T-cell (primary cell): Measurements from ENCODE around the gene RYR2. TPM values are rescaled to one million over a fixed set of nuclear protein-coding genes. Genes with fewer than 3 reads are reported as not detected.
"Not testable (repeated sequence)": the region's sequence is repeated elsewhere in the genome, so short reads cannot be mapped to it uniquely, and the experiment has no call there.

Source experiments
- ATAC-seq, 4 experiments: fragments of 200-7000 bp in 3 of 4; fragments of 150-1000 bp in 1 of 4; cut with Tn5 transposase; replicated peaks in 1 of 4; 1 replicate in 3 of 4; 2 replicates in 1 of 4; pipeline ENCODE4 v1.10.0; 2021; ENCODE audit warnings: moderate library complexity in 3 of 4, mild to moderate bottlenecking in 2 of 4, moderate number of reproducible peaks in 1 of 4
- CTCF ChIA-PET, 2 donors: fragments of 300-600 bp; sonication (Branson Sonifier 250); formaldehyde crosslinking; loops; one replicate each; lab custom pipeline; 2022; ENCODE audit warnings: antibody characterized with exemption in 2 of 2; lab: Charles Lee
- POLR2A ChIA-PET, 2 donors: fragments of 300-600 bp; sonication (Branson Sonifier 250); formaldehyde crosslinking; loops; one replicate each; lab custom pipeline; 2022; ENCODE audit warnings: antibody characterized with exemption in 2 of 2; lab: Charles Lee
- DNase-seq, 35 experiments: peaks; one replicate each; pipeline versions ENCODE4 v3.0.0 to v3.0.0-alpha.2; 2013 to 2023
- H3K27ac ChIP-seq: one replicate; pipeline ENCODE4 v1.5.1; 2013; ENCODE audit warnings: low read length
- H3K27me3 ChIP-seq, 2 experiments: replicated peaks in 1 of 2; 1 replicate in 1 of 2; 2 replicates in 1 of 2; pipeline versions ENCODE4 v1.6.1 to v1.7.0; 2013; ENCODE audit warnings: low read length in 1 of 2, mixed read lengths in 1 of 2; ENCODE audit not compliant: control insufficient read depth in 2 of 2, insufficient read depth in 2 of 2; ENCODE audit errors: extremely low read depth in 1 of 2
- H3K36me3 ChIP-seq, 2 donors: 1 replicate in 1 of 2; 2 replicates in 1 of 2; pipeline versions ENCODE4 v1.6.1 to v1.7.0; 2013; ENCODE audit warnings: low read length in 1 of 2; ENCODE audit not compliant: control insufficient read depth in 2 of 2, insufficient read depth in 1 of 2; ENCODE audit errors: extremely low read depth in 1 of 2
- H3K4me1 ChIP-seq, 2 experiments: 1 replicate in 1 of 2; 2 replicates in 1 of 2; pipeline versions ENCODE4 v1.6.1 to v1.7.0; 2013; ENCODE audit warnings: low read length in 2 of 2, mixed read lengths in 1 of 2; ENCODE audit not compliant: insufficient read depth in 2 of 2, control insufficient read depth in 1 of 2; ENCODE audit errors: extremely low read depth in 1 of 2
- H3K4me3 ChIP-seq, 2 donors: 1 replicate in 1 of 2; 2 replicates in 1 of 2; pipeline versions ENCODE4 v1.5.1 to v1.7.0; 2013; ENCODE audit warnings: mild to moderate bottlenecking in 2 of 2, low read length in 1 of 2, moderate library complexity in 1 of 2; ENCODE audit not compliant: control insufficient read depth in 1 of 2; ENCODE audit errors: extremely low read depth in 1 of 2
- H3K9me3 ChIP-seq: 2 replicates; pipeline ENCODE4 v1.7.0; 2013
- H3K27ac Mint-ChIP-seq, 2 donors: one replicate each; pipeline ENCODE4 v1.8.0; 2020 to 2021; ENCODE audit warnings: mild to moderate bottlenecking in 2 of 2, mixed read lengths in 2 of 2
- H3K27me3 Mint-ChIP-seq, 2 donors: one replicate each; pipeline ENCODE4 v1.8.0; 2021 to 2022; ENCODE audit warnings: mixed read lengths in 2 of 2
- H3K36me3 Mint-ChIP-seq: one replicate; pipeline ENCODE4 v1.8.0; 2021; ENCODE audit warnings: mixed read lengths
- H3K4me1 Mint-ChIP-seq, 3 donors: one replicate each; pipeline ENCODE4 v1.8.0; 2020 to 2022; ENCODE audit warnings: mixed read lengths in 3 of 3, mild to moderate bottlenecking in 1 of 3
- H3K4me3 Mint-ChIP-seq, 3 donors: one replicate each; pipeline ENCODE4 v1.8.0; 2020 to 2022; ENCODE audit warnings: mild to moderate bottlenecking in 3 of 3, mixed read lengths in 3 of 3, moderate library complexity in 3 of 3
- H3K9me3 Mint-ChIP-seq, 3 donors: one replicate each; pipeline ENCODE4 v1.8.0; 2020 to 2022; ENCODE audit warnings: mixed read lengths in 3 of 3
- WGBS: methylation state at CpG from one replicate; pipeline ENCODE4 v1.1.5; 2013; ENCODE audit warnings: missing lambda C conversion rate; ENCODE audit not compliant: insufficient coverage; 5-methylcytosine and 5-hydroxymethylcytosine counted together
- total RNA-seq, 35 experiments: library from RNA in 6 of 35; stranded (reverse) in 6 of 35; fragments of 120-200 nt in 1 of 35; gene quantifications; one replicate each; pipeline versions ENCODE4 v1.2.1 to v1.2.4 and lab custom pipeline; 2013 to 2026

Gene RYR2
- total RNA-seq, 5 donors from 2014 or later (not counting 1 experiment from before 2014, with no cell fraction given): 0.07 to 0.33 (median 0.18) TPM; not detected in 1

DNA sequence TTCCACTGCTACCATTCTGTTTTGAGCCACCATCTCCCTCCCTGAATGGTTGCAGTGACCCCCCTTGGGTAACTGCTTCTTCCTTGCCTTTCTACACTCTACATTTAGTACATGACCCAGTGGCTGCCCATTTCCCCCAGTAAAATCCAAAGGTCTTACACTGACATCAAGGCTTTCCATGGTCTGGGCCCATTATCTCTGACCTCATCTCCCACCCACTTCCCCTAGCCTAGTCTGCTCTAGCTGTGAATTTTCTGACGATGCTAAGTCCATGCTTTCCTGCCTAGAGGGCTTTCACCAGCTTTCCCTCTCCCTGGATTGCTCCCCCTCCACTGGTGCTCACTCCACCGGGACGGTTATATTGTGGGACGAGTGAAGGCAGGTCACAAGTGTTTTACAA lies 219.2 kb downstream of the RYR2 start:
- no peaks in the 10 kb centered on the region for H3K4me1 Mint-ChIP-seq
- no peaks in the 10 kb centered on the region for H3K9me3 ChIP-seq
- ChIA-PET POLR2A (no interaction called here), CTCF (no interaction called here)
- no peak overlapping the region for H3K27ac Mint-ChIP-seq
- H3K9me3 Mint-ChIP-seq: peaks cover 0 to 9% (median 8%) of the 10 kb centered on the region in 3 donors
- DNase-seq (no peak), ATAC-seq (no peak)
- H3K4me3 Mint-ChIP-seq: no peak overlapping the region
- no peaks in the 10 kb centered on the region for H3K36me3 ChIP-seq
- WGBS: 0% methylated on average over 1 of the region's 4 CpGs
- peaks cover 3 to 11% of the 10 kb centered on the region in 2 donors for H3K27me3 Mint-ChIP-seq
- no peaks in the 10 kb centered on the region for H3K36me3 Mint-ChIP-seq
- H3K27ac ChIP-seq: no peak overlapping the region
- no peak overlapping the region for H3K4me3 ChIP-seq
- H3K27me3 ChIP-seq: no peaks in the 10 kb centered on the region
- no peaks in the 10 kb centered on the region for H3K4me1 ChIP-seq

DNA sequence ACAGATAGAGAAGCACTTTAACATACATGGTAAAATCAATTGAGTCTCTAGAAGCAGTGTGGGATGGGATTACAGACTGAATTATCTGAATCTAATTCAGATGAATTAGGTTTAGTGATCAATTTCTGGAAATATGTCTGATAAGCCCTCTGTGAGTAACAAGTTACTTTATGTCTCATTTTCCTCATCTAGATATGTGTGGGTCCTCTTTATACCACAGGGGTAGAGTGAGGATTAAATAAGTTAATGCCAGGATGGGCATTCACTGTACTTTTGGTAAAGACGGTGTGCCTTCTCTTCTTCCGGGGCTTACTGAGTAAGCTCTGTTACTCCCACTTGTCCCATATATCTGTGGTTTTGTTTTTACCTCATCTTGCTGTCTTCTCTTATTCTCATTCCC lies 225.8 kb downstream of the RYR2 start:
- H3K27me3 Mint-ChIP-seq: peaks cover 0 to 18% of the 10 kb centered on the region in 2 donors
- no CpG with 5 or more reads among the region's 2 CpGs for WGBS
- Histone ChIP-seq H3K27ac (no peak overlapping the region), H3K27me3 (no peaks in the 10 kb centered on the region), H3K36me3 (no peaks in the 10 kb centered on the region), H3K4me1 (no peaks in the 10 kb centered on the region), H3K9me3 (no peaks in the 10 kb centered on the region), H3K4me3 (no peak overlapping the region)
- H3K36me3 Mint-ChIP-seq: no peaks in the 10 kb centered on the region
- H3K4me3 Mint-ChIP-seq: no peak overlapping the region
- ATAC-seq (no peak), DNase-seq (no peak)
- ChIA-PET CTCF (no interaction called here), POLR2A (no interaction called here)
- H3K9me3 Mint-ChIP-seq: no peaks in the 10 kb centered on the region
- H3K27ac Mint-ChIP-seq: no peak overlapping the region
- no peaks in the 10 kb centered on the region for H3K4me1 Mint-ChIP-seq

DNA sequence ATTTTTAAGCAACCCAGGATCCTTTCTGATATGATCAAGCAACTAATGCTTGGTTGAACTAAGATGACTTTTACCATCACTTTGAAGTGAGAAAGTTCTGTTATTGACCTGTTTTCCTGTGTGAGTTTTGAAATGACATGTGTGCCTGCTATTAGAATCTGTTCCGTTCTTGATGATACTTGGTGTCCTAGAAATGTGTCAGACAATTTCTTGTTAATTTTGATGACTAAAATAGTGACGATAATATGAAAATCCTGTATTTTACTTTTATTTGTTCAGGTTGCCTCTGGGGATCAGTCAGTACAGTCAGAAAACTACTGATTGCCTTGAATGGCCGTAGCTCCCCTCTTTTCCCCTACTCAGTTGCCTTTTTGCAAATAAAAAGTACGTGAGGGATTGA lies 228.0 kb downstream of the RYR2 start:
- Histone ChIP-seq H3K4me1 (no peaks in the 10 kb centered on the region), H3K36me3 (no peaks in the 10 kb centered on the region), H3K9me3 (no peaks in the 10 kb centered on the region), H3K27ac (no peak overlapping the region), H3K4me3 (no peak overlapping the region), H3K27me3 (no peaks in the 10 kb centered on the region)
- POLR2A ChIA-PET: no interaction called here
- DNase-seq (no peak), ATAC-seq (no peak)
- H3K36me3 Mint-ChIP-seq: no peaks in the 10 kb centered on the region
- H3K4me1 Mint-ChIP-seq: no peaks in the 10 kb centered on the region
- no CpG with 5 or more reads among the region's 4 CpGs for WGBS
- H3K27ac Mint-ChIP-seq: no peak overlapping the region
- peaks cover 0 to 16% of the 10 kb centered on the region in 2 donors for H3K27me3 Mint-ChIP-seq
- CTCF ChIA-PET: no interaction called here
- no peak overlapping the region for H3K4me3 Mint-ChIP-seq
- no peaks in the 10 kb centered on the region for H3K9me3 Mint-ChIP-seq

DNA sequence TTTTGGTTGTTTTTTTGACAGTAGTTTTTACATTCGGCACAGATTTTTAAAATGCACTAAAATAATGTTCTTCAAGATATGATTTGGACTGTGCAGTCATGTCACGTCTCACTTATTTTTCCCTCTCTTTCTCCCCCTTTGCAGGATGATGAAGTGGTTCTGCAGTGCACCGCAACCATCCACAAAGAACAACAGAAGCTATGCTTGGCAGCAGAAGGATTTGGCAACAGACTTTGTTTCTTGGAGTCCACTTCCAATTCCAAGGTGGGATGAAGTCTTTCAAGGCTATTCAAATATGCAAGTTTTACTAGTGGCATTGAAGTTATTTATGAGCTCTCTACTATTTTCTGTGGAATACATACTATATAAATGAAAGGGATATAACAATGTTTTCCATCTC lies 228.4 kb downstream of the RYR2 start:
- no peak for ATAC-seq
- H3K27ac ChIP-seq: no peak overlapping the region
- no peaks in the 10 kb centered on the region for H3K36me3 ChIP-seq
- H3K27me3 ChIP-seq: no peaks in the 10 kb centered on the region
- no peak overlapping the region for H3K4me3 ChIP-seq
- no peak for DNase-seq
- Mint-ChIP-seq H3K4me3 (no peak overlapping the region), H3K4me1 (no peaks in the 10 kb centered on the region), H3K27ac (no peak overlapping the region), H3K9me3 (no peaks in the 10 kb centered on the region), H3K27me3 (peaks cover 0 to 14% of the 10 kb centered on the region in 2 donors), H3K36me3 (no peaks in the 10 kb centered on the region)
- ChIA-PET POLR2A (no interaction called here), CTCF (no interaction called here)
- 70% methylated on average over 2 of the region's 3 CpGs for WGBS
- no peaks in the 10 kb centered on the region for H3K4me1 ChIP-seq
- no peaks in the 10 kb centered on the region for H3K9me3 ChIP-seq

DNA sequence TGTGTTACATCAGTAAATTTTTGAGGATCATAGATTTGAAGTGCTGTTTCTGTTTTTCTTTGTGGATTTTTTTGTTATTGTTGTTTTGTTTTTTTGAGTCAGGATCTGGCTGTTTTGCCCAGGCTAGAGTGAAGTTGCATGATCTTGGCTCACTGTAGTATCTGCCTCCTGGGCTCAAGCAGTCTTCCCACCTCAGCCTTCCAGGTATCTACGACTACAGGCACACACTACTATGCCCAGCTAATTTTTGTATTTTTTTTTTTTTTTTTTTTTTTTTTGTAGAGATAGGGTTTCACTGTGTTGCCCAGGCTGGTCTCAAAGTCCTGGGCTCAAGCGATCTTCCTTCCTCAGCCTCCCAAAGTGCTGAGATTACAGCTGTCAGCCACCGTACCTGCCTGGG lies 236.0 kb downstream of the RYR2 start:
- DNase-seq, H3K9me3 ChIP-seq, H3K9me3 Mint-ChIP-seq, H3K27me3 Mint-ChIP-seq, H3K27me3 ChIP-seq, ATAC-seq, POLR2A ChIA-PET, H3K4me1 Mint-ChIP-seq, H3K27ac Mint-ChIP-seq, H3K27ac ChIP-seq, CTCF ChIA-PET, H3K4me3 Mint-ChIP-seq, H3K36me3 ChIP-seq, H3K36me3 Mint-ChIP-seq, H3K4me3 ChIP-seq, H3K4me1 ChIP-seq: not testable (repeated sequence)
- WGBS: no CpG with 5 or more reads among the region's 3 CpGs

DNA sequence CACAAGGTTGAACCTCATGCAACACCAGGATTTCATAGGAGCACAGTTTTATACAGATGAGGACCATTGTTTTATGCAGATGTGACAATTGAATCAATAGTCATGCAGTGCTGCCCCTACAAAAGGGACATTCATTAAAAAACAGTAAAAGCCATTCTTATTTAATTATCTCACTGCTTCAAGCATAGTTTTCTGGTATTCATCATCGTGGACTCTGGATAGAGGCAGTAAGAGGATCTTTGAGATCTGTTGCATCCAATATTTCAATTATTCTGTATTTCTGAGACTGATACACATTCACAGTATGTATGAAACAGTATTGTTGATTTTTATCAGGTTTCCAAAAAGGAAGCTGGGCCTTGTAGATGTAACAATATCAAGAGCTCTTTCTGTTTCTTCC lies 237.6 kb downstream of the RYR2 start:
- Mint-ChIP-seq H3K27ac (no peak overlapping the region), H3K36me3 (no peaks in the 10 kb centered on the region), H3K4me3 (no peak overlapping the region), H3K4me1 (no peaks in the 10 kb centered on the region), H3K27me3 (peaks cover 0 to 2% of the 10 kb centered on the region in 2 donors), H3K9me3 (peaks cover 0 to 3% (median 0%) of the 10 kb centered on the region in 3 donors)
- H3K27ac ChIP-seq: no peak overlapping the region
- H3K4me1 ChIP-seq: no peaks in the 10 kb centered on the region
- H3K27me3 ChIP-seq: no peaks in the 10 kb centered on the region
- ChIA-PET POLR2A (no interaction called here), CTCF (no interaction called here)
- no peaks in the 10 kb centered on the region for H3K9me3 ChIP-seq
- no peak overlapping the region for H3K4me3 ChIP-seq
- DNase-seq (no peak), ATAC-seq (no peak)
- no CpG with 5 or more reads among the region's 1 CpG for WGBS
- no peaks in the 10 kb centered on the region for H3K36me3 ChIP-seq

DNA sequence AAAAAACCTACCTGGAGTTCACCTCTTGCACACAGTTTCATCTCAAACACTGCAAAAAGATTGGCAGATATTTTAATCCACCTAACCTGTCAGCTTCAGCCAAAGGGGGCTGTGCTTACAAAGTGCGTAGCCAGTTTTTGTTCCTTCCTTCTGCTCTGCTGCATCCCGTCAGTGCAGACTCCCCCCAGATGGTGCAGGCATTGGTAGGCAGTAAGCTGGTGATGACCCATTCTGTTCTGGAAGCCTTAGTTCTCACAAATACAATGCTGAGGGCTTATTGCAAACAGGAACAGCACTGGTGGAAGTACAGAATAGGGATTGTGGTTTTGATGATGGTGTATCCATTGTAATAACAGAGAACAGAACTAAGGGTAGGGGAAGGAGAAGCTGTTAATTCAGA lies 239.5 kb downstream of the RYR2 start:
- Histone ChIP-seq H3K4me1 (no peaks in the 10 kb centered on the region), H3K27ac (no peak overlapping the region), H3K27me3 (no peaks in the 10 kb centered on the region), H3K4me3 (no peak overlapping the region), H3K9me3 (no peaks in the 10 kb centered on the region), H3K36me3 (no peaks in the 10 kb centered on the region)
- Mint-ChIP-seq H3K27me3 (peaks cover 0 to 2% of the 10 kb centered on the region in 2 donors), H3K4me3 (no peak overlapping the region), H3K27ac (no peak overlapping the region), H3K4me1 (no peaks in the 10 kb centered on the region), H3K9me3 (peaks cover 0 to 3% (median 0%) of the 10 kb centered on the region in 3 donors), H3K36me3 (no peaks in the 10 kb centered on the region)
- ATAC-seq: no peak
- no peak for DNase-seq
- CTCF ChIA-PET: no interaction called here
- WGBS: no CpG with 5 or more reads among the region's 2 CpGs
- POLR2A ChIA-PET: interaction anchor here in 1 of 2 donors (0.6 kb wide), 1 partner anchor 15 kb away, joined by 3 read pairs; no protein-coding TSS in a partner anchor
